ENCODE data around the gene EIF4ENIF1.

GRCh38 chr22:31448382-31448781 lies 41.3 kb downstream of the EIF4ENIF1 start:
- TF ChIP-seq CTCF (IDR thresholded peaks at IDR 0.05) (no peak), POLR2A (IDR thresholded peaks at IDR 0.05) (no peak), POLR2AphosphoS5 (IDR thresholded peaks at IDR 0.05) (no peak), EP300 (IDR thresholded peaks at IDR 0.05) (no peak)
